ENCODE results near the gene ADRA2B. TPM values are rescaled to one million over a fixed set of nuclear protein-coding genes. Genes with fewer than 3 reads are reported as not detected.

Gene ADRA2B
- total RNA-seq, 6 experiments from 2014 or later, result 1.7 to 8.1 (median 3.2) TPM

DNA sequence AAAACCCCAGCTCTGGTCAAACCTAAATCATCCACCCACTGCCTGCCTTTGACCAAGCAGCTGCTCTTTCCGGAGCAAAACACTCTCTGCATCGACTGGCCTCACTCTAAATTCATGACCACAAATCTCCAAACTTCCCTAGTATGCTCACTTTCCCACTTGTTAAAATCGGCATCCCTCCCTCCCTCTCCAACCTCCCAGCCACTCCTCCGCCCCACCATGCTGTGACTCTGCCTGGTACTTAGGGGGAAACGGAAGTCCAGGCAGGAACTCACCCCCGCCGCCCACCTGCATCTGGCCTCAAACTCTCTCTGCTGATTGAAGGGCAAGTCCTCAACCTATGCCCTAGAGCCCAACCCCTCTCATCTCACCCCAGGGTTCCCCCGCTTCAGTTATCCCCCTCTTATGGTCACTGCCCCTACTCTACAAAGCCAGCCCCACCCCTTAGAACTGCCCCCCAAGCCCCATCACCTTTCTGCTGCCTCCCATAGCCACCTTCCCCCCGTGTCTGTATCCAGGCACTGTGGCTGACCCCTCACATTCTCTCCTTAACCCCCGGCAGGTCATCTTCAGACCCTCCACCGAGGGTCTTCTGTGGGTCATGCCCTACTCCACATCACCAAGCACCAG, 3.8 kb upstream of the ADRA2B start:
- Histone ChIP-seq H3K27ac (no peak overlapping the region), H3K9me3 (no peaks in the 10 kb centered on the region), H3K4me3 (no peak overlapping the region), H3K4me1 (peaks cover 0 to 6% (median 0%) of the 10 kb centered on the region in 4 donors), H3K36me3 (no peaks in the 10 kb centered on the region), H3K27me3 (no peaks in the 10 kb centered on the region)
- TF ChIP-seq POLR2A (IDR thresholded peaks at IDR 0.05), result no peak
- TF ChIP-seq, protein P1, sequence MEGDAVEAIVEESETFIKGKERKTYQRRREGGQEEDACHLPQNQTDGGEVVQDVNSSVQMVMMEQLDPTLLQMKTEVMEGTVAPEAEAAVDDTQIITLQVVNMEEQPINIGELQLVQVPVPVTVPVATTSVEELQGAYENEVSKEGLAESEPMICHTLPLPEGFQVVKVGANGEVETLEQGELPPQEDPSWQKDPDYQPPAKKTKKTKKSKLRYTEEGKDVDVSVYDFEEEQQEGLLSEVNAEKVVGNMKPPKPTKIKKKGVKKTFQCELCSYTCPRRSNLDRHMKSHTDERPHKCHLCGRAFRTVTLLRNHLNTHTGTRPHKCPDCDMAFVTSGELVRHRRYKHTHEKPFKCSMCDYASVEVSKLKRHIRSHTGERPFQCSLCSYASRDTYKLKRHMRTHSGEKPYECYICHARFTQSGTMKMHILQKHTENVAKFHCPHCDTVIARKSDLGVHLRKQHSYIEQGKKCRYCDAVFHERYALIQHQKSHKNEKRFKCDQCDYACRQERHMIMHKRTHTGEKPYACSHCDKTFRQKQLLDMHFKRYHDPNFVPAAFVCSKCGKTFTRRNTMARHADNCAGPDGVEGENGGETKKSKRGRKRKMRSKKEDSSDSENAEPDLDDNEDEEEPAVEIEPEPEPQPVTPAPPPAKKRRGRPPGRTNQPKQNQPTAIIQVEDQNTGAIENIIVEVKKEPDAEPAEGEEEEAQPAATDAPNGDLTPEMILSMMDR (IDR thresholded peaks at IDR 0.05), result no peak
- WGBS (ENCODE audit: insufficient coverage, low coverage, low lambda C conversion rate, missing lambda C conversion rate), result 30% methylated on average over 11 of the region's 11 CpGs
- intact Hi-C loops (cut with DNase I), result no loop called here
- ATAC-seq, result no peak
- no peak for DNase-seq

- Histone ChIP-seq H3K27ac (no peak overlapping the region), H3K4me3 (no peak overlapping the region), H3K4me1 (peaks cover 0 to 6% (median 0%) of the 10 kb centered on the region in 4 donors), H3K36me3 (no peaks in the 10 kb centered on the region), H3K27me3 (no peaks in the 10 kb centered on the region), H3K9me3 (no peaks in the 10 kb centered on the region)
- intact Hi-C loops (cut with DNase I), result no loop called here
- no peak for ATAC-seq
- no peak for TF ChIP-seq POLR2A (IDR thresholded peaks at IDR 0.05)
- no peak for DNase-seq
- 86% methylated on average over 4 of the region's 5 CpGs for WGBS (ENCODE audit: insufficient coverage, low coverage, low lambda C conversion rate, missing lambda C conversion rate)
Measured at GRCh38 chr2:96119389-96119751, 3.0 kb upstream of the ADRA2B start.

DNA sequence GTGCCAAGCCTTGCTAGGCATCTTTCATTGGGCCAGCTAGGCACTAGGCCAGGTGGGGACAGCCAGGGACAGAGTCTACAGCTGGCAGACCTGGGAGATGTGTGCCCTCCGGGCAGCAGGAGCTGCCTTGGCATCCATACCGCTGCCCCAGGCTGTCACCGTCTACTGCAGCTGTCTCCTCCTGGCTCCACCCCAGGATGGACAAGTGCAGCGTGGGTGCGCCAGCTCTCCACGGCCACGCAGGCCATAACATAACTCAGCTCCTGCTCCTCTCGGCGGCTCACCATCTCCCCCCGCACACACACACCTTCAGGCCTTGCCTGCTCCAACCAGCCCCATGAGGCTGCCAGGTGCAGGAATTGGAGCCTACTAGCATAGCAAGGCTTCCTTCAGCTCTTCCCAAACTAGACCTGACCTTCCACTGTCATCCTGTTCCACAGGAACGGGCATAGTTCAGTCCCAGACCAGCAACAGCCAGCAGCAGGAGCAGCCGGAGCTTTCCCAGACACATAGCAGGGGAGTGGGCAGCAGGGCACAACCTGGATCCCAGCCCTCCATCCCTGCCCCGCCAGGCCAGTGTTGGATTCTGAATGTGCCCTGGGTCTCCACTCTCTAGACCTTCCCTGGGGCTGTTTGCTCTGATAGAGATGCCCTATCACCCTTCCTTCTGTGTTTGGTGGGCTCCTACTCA, 2.5 kb upstream of the ADRA2B start:
- Histone ChIP-seq H3K27me3 (no peaks in the 10 kb centered on the region), H3K27ac (no peak overlapping the region), H3K36me3 (no peaks in the 10 kb centered on the region), H3K9me3 (no peaks in the 10 kb centered on the region), H3K4me3 (no peak overlapping the region), H3K4me1 (peaks cover 0 to 6% (median 0%) of the 10 kb centered on the region in 4 donors)
- ATAC-seq (no peak), DNase-seq (peak in 1 of 3 donors; percentile 50)
- intact Hi-C loops (cut with DNase I), result no loop called here
- WGBS (ENCODE audit: insufficient coverage, low coverage, low lambda C conversion rate, missing lambda C conversion rate), result 86% methylated on average over 3 of the region's 13 CpGs
- TF ChIP-seq POLR2A (IDR thresholded peaks at IDR 0.05), result no peak
- TF ChIP-seq, protein P1 (IDR thresholded peaks at IDR 0.05), result no peak

- Histone ChIP-seq H3K4me3 (no peak overlapping the region), H3K9me3 (no peaks in the 10 kb centered on the region), H3K27me3 (no peaks in the 10 kb centered on the region), H3K36me3 (no peaks in the 10 kb centered on the region), H3K4me1 (peaks cover 0 to 6% (median 0%) of the 10 kb centered on the region in 4 donors), H3K27ac (no peak overlapping the region)
- TF ChIP-seq, protein P1 (IDR thresholded peaks at IDR 0.05), result no peak
- no peak for TF ChIP-seq POLR2A (IDR thresholded peaks at IDR 0.05)
- ATAC-seq, result no peak
- WGBS (ENCODE audit: insufficient coverage, low coverage, low lambda C conversion rate, missing lambda C conversion rate), result 38% methylated on average over 6 of the region's 17 CpGs
- intact Hi-C loops (cut with DNase I), result no loop called here
- DNase-seq, result peak in 1 of 3 donors; percentile 33
Measured at GRCh38 chr2:96117701-96118588, 1.6 kb upstream of the ADRA2B start.
